ENCODE data around the gene ADAMTS9.

ADAMTS9 gene

GRCh38 chr3:64566859-64567258, 120.9 kb downstream of the ADAMTS9 start:
- no peak for TF ChIP-seq CTCF (IDR thresholded peaks at IDR 0.05; ENCODE audit: low read depth, low read length)
- Histone ChIP-seq H3K36me3 (no peaks in the 10 kb centered on the region), H3K4me3 (ENCODE audit: low read depth, low read length) (no peak overlapping the region), H3K9me3 (ENCODE audit: severe bottlenecking) (no peaks in the 10 kb centered on the region), H3K27ac (no peak overlapping the region), H3K27me3 (ENCODE audit: insufficient read depth, low read depth, severe bottlenecking) (no peaks in the 10 kb centered on the region)
- no peak for DNase-seq

- no peaks in the 10 kb centered on the region for H3K36me3 ChIP-seq
- no peaks in the 10 kb centered on the region for H3K9me3 ChIP-seq (ENCODE audit: severe bottlenecking)
- no peak for DNase-seq
- TF ChIP-seq CTCF (IDR thresholded peaks at IDR 0.05; ENCODE audit: low read depth, low read length): no peak
- H3K4me3 ChIP-seq (ENCODE audit: low read depth, low read length): no peak overlapping the region
- H3K27me3 ChIP-seq (ENCODE audit: insufficient read depth, low read depth, severe bottlenecking): no peaks in the 10 kb centered on the region
- no peak overlapping the region for H3K27ac ChIP-seq
These were observed 124.0 kb downstream of the ADAMTS9 start for GRCh38 chr3:64563751-64564150.

- Histone ChIP-seq H3K4me3 (ENCODE audit: low read depth, low read length) (no peak overlapping the region), H3K27me3 (ENCODE audit: insufficient read depth, low read depth, severe bottlenecking) (no peaks in the 10 kb centered on the region), H3K9me3 (ENCODE audit: severe bottlenecking) (no peaks in the 10 kb centered on the region), H3K27ac (no peak overlapping the region), H3K36me3 (no peaks in the 10 kb centered on the region)
- TF ChIP-seq CTCF (IDR thresholded peaks at IDR 0.05; ENCODE audit: low read depth, low read length): no peak
- DNase-seq: no peak
These were observed 125.9 kb downstream of the ADAMTS9 start for GRCh38 chr3:64561868-64562267.

- Histone ChIP-seq H3K36me3 (no peaks in the 10 kb centered on the region), H3K27me3 (ENCODE audit: insufficient read depth, low read depth, severe bottlenecking) (no peaks in the 10 kb centered on the region), H3K9me3 (ENCODE audit: severe bottlenecking) (no peaks in the 10 kb centered on the region), H3K27ac (no peak overlapping the region), H3K4me3 (ENCODE audit: low read depth, low read length) (no peak overlapping the region)
- DNase-seq: no peak
- no peak for TF ChIP-seq CTCF (IDR thresholded peaks at IDR 0.05; ENCODE audit: low read depth, low read length)
These were observed 126.4 kb downstream of the ADAMTS9 start for GRCh38 chr3:64561325-64561843.

- no peak for TF ChIP-seq CTCF (IDR thresholded peaks at IDR 0.05; ENCODE audit: low read depth, low read length)
- DNase-seq: no peak
- Histone ChIP-seq H3K36me3 (no peaks in the 10 kb centered on the region), H3K27ac (no peak overlapping the region), H3K4me3 (ENCODE audit: low read depth, low read length) (no peak overlapping the region), H3K9me3 (ENCODE audit: severe bottlenecking) (no peaks in the 10 kb centered on the region), H3K27me3 (ENCODE audit: insufficient read depth, low read depth, severe bottlenecking) (no peaks in the 10 kb centered on the region)
These were observed 127.0 kb downstream of the ADAMTS9 start for GRCh38 chr3:64560791-64561190.

GRCh38 chr3:64559588-64559987, 128.2 kb downstream of the ADAMTS9 start:
- no peak overlapping the region for H3K27ac ChIP-seq
- no peak for TF ChIP-seq CTCF (IDR thresholded peaks at IDR 0.05; ENCODE audit: low read depth, low read length)
- H3K27me3 ChIP-seq (ENCODE audit: insufficient read depth, low read depth, severe bottlenecking): no peaks in the 10 kb centered on the region
- no peaks in the 10 kb centered on the region for H3K36me3 ChIP-seq
- H3K9me3 ChIP-seq (ENCODE audit: severe bottlenecking): no peaks in the 10 kb centered on the region
- DNase-seq: no peak
- H3K4me3 ChIP-seq (ENCODE audit: low read depth, low read length): no peak overlapping the region
